Spleen (tissue), 11 donors: ENCODE measurements around the gene MARCHF9. TPM values are rescaled to one million over a fixed set of nuclear protein-coding genes. Genes with fewer than 3 reads are reported as not detected.

Experiments
- DNase-seq: peaks from one replicate; pipeline ENCODE4 v3.0.0-alpha.2; 2020
- H3K27ac ChIP-seq, 8 donors: fragments of 200-600 bp; sonication (generic) in 7 of 8; 1 replicate in 4 of 8; 2 replicates in 4 of 8; pipeline versions ENCODE4 v1.5.0 to v1.8.0; 2016 to 2021; ENCODE audit warnings: inconsistent platforms in 4 of 8, mild to moderate bottlenecking in 4 of 8, moderate library complexity in 1 of 8
- H3K27me3 ChIP-seq, 7 donors: fragments of 200-600 bp; sonication (generic) in 6 of 7; replicated peaks in 1 of 7; 1 replicate in 4 of 7; 2 replicates in 3 of 7; pipeline versions ENCODE4 v1.5.0 to v1.8.0; 2016 to 2021; ENCODE audit warnings: inconsistent platforms in 3 of 7, mild to moderate bottlenecking in 1 of 7
- H3K36me3 ChIP-seq, 6 donors: fragments of 200-600 bp; sonication (generic) in 5 of 6; 1 replicate in 4 of 6; 2 replicates in 2 of 6; pipeline versions ENCODE4 v1.5.0 to v1.8.0; 2016 to 2021; ENCODE audit warnings: inconsistent platforms in 2 of 6
- H3K4me1 ChIP-seq, 6 donors: fragments of 200-600 bp; sonication (generic) in 5 of 6; 1 replicate in 3 of 6; 2 replicates in 3 of 6; pipeline versions ENCODE4 v1.5.0 to v1.8.0; 2016 to 2021; ENCODE audit warnings: inconsistent platforms in 3 of 6
- H3K4me3 ChIP-seq, 8 donors: fragments of 200-600 bp; sonication (generic) in 7 of 8; 1 replicate in 4 of 8; 2 replicates in 4 of 8; pipeline versions ENCODE4 v1.5.0 to v1.8.0; 2016 to 2021; ENCODE audit warnings: inconsistent platforms in 4 of 8, mild to moderate bottlenecking in 4 of 8, moderate library complexity in 2 of 8
- H3K9me3 ChIP-seq, 8 donors: fragments of 200-600 bp; sonication (generic) in 7 of 8; 1 replicate in 4 of 8; 2 replicates in 4 of 8; pipeline versions ENCODE4 v1.5.0 to v1.8.0; 2016 to 2021; ENCODE audit warnings: inconsistent platforms in 4 of 8
- POLR2A ChIP-seq, 3 donors: fragments of 450-650 bp; IDR thresholded peaks; one replicate each; pipeline ENCODE4 v1.5.1; 2017; ENCODE audit warnings: antibody characterized with exemption in 3 of 3, mild to moderate bottlenecking in 1 of 3
- POLR2AphosphoS5 ChIP-seq, 3 donors: sonication (generic); formaldehyde crosslinking; IDR thresholded peaks; one replicate each; pipeline ENCODE4 v1.5.1; 2017; ENCODE audit warnings: antibody characterized with exemption in 3 of 3
- WGBS, 5 donors: extraction: QIAGEN DNeasy Blood & Tissue Kit in 3 of 5; methylation state at CpG; one replicate each; pipeline versions ENCODE4 v1.1.5 to v1.1.7; 2013 to 2018; 5-methylcytosine and 5-hydroxymethylcytosine counted together
- intact Hi-C: fragments of 100-400 bp; cut with DNase I; formaldehyde crosslinking; loops from one replicate; pipeline ENCODE4 v1.15.0; 2023; ENCODE audit warnings: low total_unique reads
- polyA plus RNA-seq, 3 donors: library from polyadenylated mRNA; stranded (reverse); fragments of 200-250 nt; gene quantifications; one replicate each; pipeline ENCODE4 v1.2.1, GENCODE V29; 2013
- total RNA-seq, 7 donors: library from RNA; depleted of rRNA in 3 of 7; stranded (reverse); fragments of >200 nt in 3 of 7; fragmentation: NEBNext Ultra II Directional in 4 of 7; extraction: Animal tissue kit (Norgen Biotek cat#: 25700) in 4 of 7; gene quantifications; one replicate each; pipeline versions ENCODE4 v1.1.0 to v1.2.1, GENCODE V29; 2016 to 2021
- TF ChIP-seq, protein P1 (sequence below), 11 experiments: fragments of 200-600 bp in 7 of 11; fragments of 450-650 bp in 4 of 11; sonication (generic) in 4 of 11; IDR thresholded peaks in 8 of 11; conservative IDR thresholded peaks in 3 of 11; 1 replicate in 7 of 11; 2 replicates in 4 of 11; pipeline versions ENCODE4 v1.4.0 to v1.8.0; 2016 to 2021; ENCODE audit warnings: antibody characterized with exemption in 11 of 11, inconsistent platforms in 4 of 11, mild to moderate bottlenecking in 1 of 11
- donor health status: healthy with polysubstance abuse.
- donor health status: DM: no; HTN: no; CAD: no; lungs with moderate emphysema.
- donor health status: DM: no; HTN: no; CAD: no.
- donor health status: Bipolar disorder and iron deficiency.
- donor health status: healthy.
- donor health status: DM: no; HTN: no; CAD: no.
- donor health status: DM: yes; HTN: yes; CAD: no.

The MARCHF9 gene
- total and polyA plus RNA-seq, 10 donors: 17.2 to 49.0 (median 27.1) TPM

DNA sequence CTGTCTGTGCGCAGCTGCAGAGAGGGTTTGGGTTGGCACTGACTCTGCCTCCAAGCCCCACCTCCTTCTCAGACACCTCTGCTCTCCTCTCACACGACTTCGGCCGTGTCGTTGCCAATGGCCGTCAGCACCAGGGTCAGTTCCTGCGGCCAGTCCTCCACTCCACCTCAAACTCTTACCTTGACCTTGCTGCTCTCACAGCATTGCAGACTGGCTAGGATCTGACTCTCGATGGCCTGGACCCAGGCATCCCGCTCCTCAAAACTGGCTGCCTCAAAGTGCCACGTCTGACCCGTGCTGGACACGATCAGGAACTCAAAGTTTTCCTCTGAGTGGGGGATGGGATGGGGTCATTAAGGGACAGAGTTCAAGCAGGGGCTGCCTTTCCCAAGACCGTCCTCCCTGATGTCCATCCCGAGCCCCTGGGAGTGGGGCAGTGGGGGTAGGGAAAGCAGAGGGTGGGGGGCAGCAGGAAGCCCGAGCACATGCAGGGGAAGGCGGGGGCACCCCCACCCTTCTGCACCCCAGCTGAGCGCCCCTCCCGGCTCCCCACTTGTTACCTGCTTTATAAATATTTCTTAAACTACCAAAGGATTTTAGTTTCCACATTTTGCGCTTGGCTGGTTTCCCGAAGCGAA, 27.0 kb upstream of the MARCHF9 start:
- H3K27ac ChIP-seq: no peak overlapping the region
- no peak for DNase-seq
- 71 to 83% (median 75%) methylated on average over 21 of the region's 21 CpGs for WGBS, 5 donors
- TF ChIP-seq, protein P1, sequence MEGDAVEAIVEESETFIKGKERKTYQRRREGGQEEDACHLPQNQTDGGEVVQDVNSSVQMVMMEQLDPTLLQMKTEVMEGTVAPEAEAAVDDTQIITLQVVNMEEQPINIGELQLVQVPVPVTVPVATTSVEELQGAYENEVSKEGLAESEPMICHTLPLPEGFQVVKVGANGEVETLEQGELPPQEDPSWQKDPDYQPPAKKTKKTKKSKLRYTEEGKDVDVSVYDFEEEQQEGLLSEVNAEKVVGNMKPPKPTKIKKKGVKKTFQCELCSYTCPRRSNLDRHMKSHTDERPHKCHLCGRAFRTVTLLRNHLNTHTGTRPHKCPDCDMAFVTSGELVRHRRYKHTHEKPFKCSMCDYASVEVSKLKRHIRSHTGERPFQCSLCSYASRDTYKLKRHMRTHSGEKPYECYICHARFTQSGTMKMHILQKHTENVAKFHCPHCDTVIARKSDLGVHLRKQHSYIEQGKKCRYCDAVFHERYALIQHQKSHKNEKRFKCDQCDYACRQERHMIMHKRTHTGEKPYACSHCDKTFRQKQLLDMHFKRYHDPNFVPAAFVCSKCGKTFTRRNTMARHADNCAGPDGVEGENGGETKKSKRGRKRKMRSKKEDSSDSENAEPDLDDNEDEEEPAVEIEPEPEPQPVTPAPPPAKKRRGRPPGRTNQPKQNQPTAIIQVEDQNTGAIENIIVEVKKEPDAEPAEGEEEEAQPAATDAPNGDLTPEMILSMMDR (IDR thresholded peaks at IDR 0.05 in 8 of 11, conservative IDR thresholded peaks at IDR 0.05 in 3 of 11): no peak
- TF ChIP-seq POLR2A (IDR thresholded peaks at IDR 0.05) (no peak), POLR2AphosphoS5 (IDR thresholded peaks at IDR 0.05) (no peak)
- H3K27me3 ChIP-seq: peaks cover 0 to 6% (median 0%) of the 10 kb centered on the region in 7 donors
- peaks cover 0 to 24% (median 7%) of the 10 kb centered on the region in 6 donors for H3K4me1 ChIP-seq
- no peaks in the 10 kb centered on the region for H3K9me3 ChIP-seq
- peaks cover 0 to 73% (median 60%) of the 10 kb centered on the region in 6 donors for H3K36me3 ChIP-seq
- intact Hi-C loops: no loop called here
- H3K4me3 ChIP-seq: peak overlapping the region in 1 of 8 donors; percentile 76

DNA sequence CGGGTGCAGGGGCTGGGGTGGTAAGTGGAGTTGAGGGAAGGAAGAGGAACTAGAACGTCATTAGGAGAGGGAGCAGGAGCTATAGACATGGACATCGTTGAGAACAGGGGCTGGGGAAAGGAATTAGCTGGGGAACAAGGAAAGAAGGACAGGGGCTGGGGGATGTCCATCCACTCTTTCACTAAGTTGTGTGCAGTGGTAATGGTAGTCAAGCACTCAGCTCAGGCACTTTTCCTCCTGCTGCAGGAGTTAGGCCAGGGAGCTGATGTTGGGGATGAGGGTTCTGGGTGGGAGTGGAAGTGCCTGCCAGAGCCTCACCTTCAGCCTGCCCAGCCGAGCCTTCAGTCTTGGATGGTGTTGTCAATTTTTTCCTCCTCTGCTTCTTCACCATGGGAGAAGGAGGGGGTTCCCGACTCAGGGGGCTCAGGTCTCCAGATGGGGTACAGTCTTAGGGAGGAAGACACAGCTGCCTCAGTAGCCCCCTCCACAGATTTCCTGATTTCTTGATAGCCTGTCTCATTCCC, 25.5 kb upstream of the MARCHF9 start:
- H3K27ac ChIP-seq: no peak overlapping the region
- H3K4me1 ChIP-seq: peaks cover 0 to 24% (median 7%) of the 10 kb centered on the region in 6 donors
- peaks cover 0 to 88% (median 74%) of the 10 kb centered on the region in 6 donors for H3K36me3 ChIP-seq
- WGBS, 5 donors: 59 to 75% (median 63%) methylated on average over 5 of the region's 5 CpGs
- H3K9me3 ChIP-seq: no peaks in the 10 kb centered on the region
- peaks cover 0 to 14% (median 0%) of the 10 kb centered on the region in 7 donors for H3K27me3 ChIP-seq
- H3K4me3 ChIP-seq: no peak overlapping the region
- no peak for DNase-seq
- TF ChIP-seq POLR2AphosphoS5 (IDR thresholded peaks at IDR 0.05) (no peak), POLR2A (IDR thresholded peaks at IDR 0.05) (no peak)
- TF ChIP-seq, protein P1 (IDR thresholded peaks at IDR 0.05 in 8 of 11, conservative IDR thresholded peaks at IDR 0.05 in 3 of 11): no peak
- intact Hi-C loops: no loop called here

DNA sequence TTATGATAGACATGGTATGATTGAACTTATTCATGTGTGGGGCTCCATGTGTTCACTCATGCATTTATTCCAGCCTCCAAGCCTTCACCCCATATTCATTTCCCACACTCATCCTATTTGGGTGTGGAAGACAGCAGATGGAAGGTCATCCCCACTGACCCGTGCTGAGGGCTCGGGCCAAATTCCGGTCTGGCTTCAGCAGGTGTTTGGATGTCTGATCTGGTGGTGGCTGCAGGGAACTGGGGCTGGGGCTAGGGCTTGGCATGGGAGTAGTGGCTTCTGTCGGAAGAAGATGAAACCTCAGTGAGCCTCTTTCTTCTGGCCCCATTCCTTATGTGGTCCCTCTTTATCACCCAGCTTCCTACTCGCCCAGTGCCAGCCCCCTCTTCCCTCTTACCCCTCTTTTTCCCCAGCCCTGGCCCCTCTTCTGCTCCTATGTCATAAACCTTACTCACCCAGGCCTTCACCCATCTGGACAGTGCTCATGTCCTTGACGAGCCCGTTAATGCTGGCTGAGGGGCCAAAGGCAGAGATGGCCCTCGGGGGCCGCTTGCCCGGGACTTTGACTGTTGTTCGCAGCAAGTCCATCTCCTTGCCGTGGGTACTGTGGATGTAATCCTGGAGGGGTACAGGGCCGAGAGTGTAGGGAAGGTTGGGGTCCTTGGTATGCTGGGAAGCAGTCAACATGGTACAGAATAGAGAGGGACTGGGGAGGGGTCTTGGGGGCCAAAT, 24.4 kb upstream of the MARCHF9 start:
- intact Hi-C loops: no loop called here
- no peak overlapping the region for H3K4me3 ChIP-seq
- peaks cover 0 to 20% (median 5%) of the 10 kb centered on the region in 7 donors for H3K27me3 ChIP-seq
- H3K36me3 ChIP-seq: peaks cover 0 to 99% (median 76%) of the 10 kb centered on the region in 6 donors
- TF ChIP-seq POLR2A (IDR thresholded peaks at IDR 0.05) (no peak), POLR2AphosphoS5 (IDR thresholded peaks at IDR 0.05) (no peak)
- TF ChIP-seq, protein P1 (IDR thresholded peaks at IDR 0.05 in 8 of 11, conservative IDR thresholded peaks at IDR 0.05 in 3 of 11): no peak
- H3K27ac ChIP-seq: no peak overlapping the region
- H3K9me3 ChIP-seq: no peaks in the 10 kb centered on the region
- 88 to 92% (median 90%) methylated on average over 13 of the region's 13 CpGs for WGBS, 5 donors
- no peak for DNase-seq
- H3K4me1 ChIP-seq: peaks cover 0 to 18% (median 4%) of the 10 kb centered on the region in 6 donors
